Naive thymus-derived CD4-positive, alpha-beta T cell (primary cell): ENCODE results near the gene HSPA1B. TPM values are rescaled to one million over a fixed set of nuclear protein-coding genes. Genes with fewer than 3 reads are reported as not detected.
"Not testable (repeated sequence)": the region's sequence is repeated elsewhere in the genome, so short reads cannot be mapped to it uniquely, and the experiment has no call there.

Experiments
- ATAC-seq: fragments of 150-1000 bp; cut with Tn5 transposase; 2 replicates; pipeline ENCODE4 v1.10.0; 2021; ENCODE audit warnings: mild to moderate bottlenecking, moderate library complexity
- CTCF ChIA-PET: fragments of 350-600 bp; sonication (Branson Sonifier 250); formaldehyde crosslinking; loops from one replicate; lab custom pipeline; 2021; ENCODE audit warnings: antibody characterized with exemption; lab: Charles Lee
- POLR2A ChIA-PET: fragments of 350-600 bp; sonication (Branson Sonifier 250); formaldehyde crosslinking; loops from one replicate; lab custom pipeline; 2021; ENCODE audit warnings: antibody characterized with exemption, inconsistent platforms; lab: Charles Lee
- DNase-seq, 9 donors: peaks; one replicate each; pipeline versions ENCODE4 v3.0.0 to v3.0.0-alpha.2; 2020 to 2022; ENCODE audit warnings: mixed read lengths in 1 of 9
- H3K27ac ChIP-seq: one replicate; pipeline ENCODE4 v1.7.0; 2013; ENCODE audit warnings: mild to moderate bottlenecking, low read depth, low read length, moderate library complexity
- H3K27me3 ChIP-seq, 2 donors: one replicate each; pipeline ENCODE4 v1.7.0; 2013; ENCODE audit warnings: low read length in 2 of 2, mild to moderate bottlenecking in 2 of 2, moderate library complexity in 2 of 2; ENCODE audit not compliant: control insufficient read depth in 2 of 2, insufficient read depth in 2 of 2
- H3K36me3 ChIP-seq, 3 experiments: 1 replicate in 2 of 3; 2 replicates in 1 of 3; pipeline ENCODE4 v1.7.0; 2013; ENCODE audit warnings: low read length in 3 of 3, mild to moderate bottlenecking in 3 of 3, moderate library complexity in 1 of 3; ENCODE audit not compliant: insufficient read depth in 3 of 3, control insufficient read depth in 2 of 3
- H3K4me1 ChIP-seq, 2 donors: one replicate each; pipeline ENCODE4 v1.7.0; 2013; ENCODE audit warnings: low read length in 2 of 2, mild to moderate bottlenecking in 2 of 2, moderate library complexity in 1 of 2; ENCODE audit not compliant: control insufficient read depth in 2 of 2, insufficient read depth in 2 of 2
- H3K4me3 ChIP-seq: 2 replicates; pipeline ENCODE4 v1.7.0; 2013; ENCODE audit warnings: mild to moderate bottlenecking, low read length
- H3K9me3 ChIP-seq, 3 experiments: 1 replicate in 2 of 3; 2 replicates in 1 of 3; pipeline ENCODE4 v1.7.0; 2013; ENCODE audit warnings: low read length in 3 of 3; ENCODE audit not compliant: control insufficient read depth in 2 of 3
- H3K27ac Mint-ChIP-seq, 9 donors: one replicate each; pipeline ENCODE4 v1.8.0; 2020 to 2022; ENCODE audit warnings: mixed read lengths in 9 of 9, mild to moderate bottlenecking in 8 of 9, moderate library complexity in 5 of 9, inconsistent platforms in 2 of 9
- H3K27me3 Mint-ChIP-seq, 5 donors: one replicate each; pipeline ENCODE4 v1.8.0; 2021 to 2022; ENCODE audit warnings: mixed read lengths in 5 of 5, mild to moderate bottlenecking in 1 of 5
- H3K36me3 Mint-ChIP-seq, 5 donors: one replicate each; pipeline ENCODE4 v1.8.0; 2020 to 2022; ENCODE audit warnings: mixed read lengths in 5 of 5, mild to moderate bottlenecking in 3 of 5, inconsistent platforms in 1 of 5
- H3K4me1 Mint-ChIP-seq, 7 donors: one replicate each; pipeline ENCODE4 v1.8.0; 2020 to 2022; ENCODE audit warnings: mixed read lengths in 7 of 7, mild to moderate bottlenecking in 3 of 7, inconsistent platforms in 1 of 7
- H3K4me3 Mint-ChIP-seq, 10 donors: one replicate each; pipeline ENCODE4 v1.8.0; 2020 to 2022; ENCODE audit warnings: mild to moderate bottlenecking in 10 of 10, mixed read lengths in 10 of 10, moderate library complexity in 6 of 10, inconsistent platforms in 2 of 10
- H3K9me3 Mint-ChIP-seq, 11 donors: one replicate each; pipeline ENCODE4 v1.8.0; 2020 to 2022; ENCODE audit warnings: mixed read lengths in 11 of 11, mild to moderate bottlenecking in 4 of 11, inconsistent platforms in 1 of 11, moderate library complexity in 1 of 11
- intact Hi-C, 2 donors: fragments of 100-400 bp; cut with micrococcal nuclease; formaldehyde crosslinking; loops; one replicate each; pipeline ENCODE4 v1.15.1; 2023
- polyA plus RNA-seq, 2 donors: library from polyadenylated mRNA; unstranded; fragments of 300-500 nt; fragmentation: Illumina TruSeq; gene quantifications; one replicate each; pipeline ENCODE4 v1.2.3, GENCODE V29; 2021
- total RNA-seq, 6 experiments: library from RNA in 5 of 6; stranded (reverse) in 5 of 6; gene quantifications; 1 replicate in 5 of 6; 2 replicates in 1 of 6; pipeline ENCODE4 v1.2.3 and lab custom pipeline; 2021 to 2026

Gene HSPA1B
- total and polyA plus RNA-seq, 7 experiments from 2014 or later, result 2.8 to 68.9 (median 16.7) TPM

DNA sequence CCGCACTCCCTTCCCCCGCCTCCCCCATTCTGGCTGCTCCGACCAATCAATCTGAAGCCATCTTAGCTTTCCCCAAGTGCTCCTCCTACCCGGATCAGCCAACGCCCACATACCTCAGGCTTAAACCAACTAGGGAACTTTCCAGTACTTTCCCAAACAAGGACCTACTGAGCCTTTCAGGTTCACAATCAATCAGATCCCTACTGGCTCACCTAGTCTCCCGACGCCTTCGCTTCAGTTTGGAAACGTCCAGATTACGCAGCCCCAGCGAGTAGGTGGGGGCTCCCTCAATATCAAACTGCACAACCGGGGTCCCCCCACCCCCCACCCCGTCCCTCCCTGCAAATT is 12.9 kb upstream of the HSPA1B start:
- POLR2A ChIA-PET, result interaction anchor here (0.6 to 3.0 kb wide), 16 partner anchors 8 to 234 kb away, joined by 3 to 24 read pairs (median 6); partner anchors contain the start of genes ABHD16A, DDAH2, GPANK1 and HSPA1B
- Histone ChIP-seq H3K27me3 (no peaks in the 10 kb centered on the region), H3K4me1 (peaks cover 17 to 27% of the 10 kb centered on the region in 2 donors), H3K27ac (peak overlapping the region; percentile 78), H3K4me3 (peak overlapping the region; percentile 68), H3K9me3 (no peaks in the 10 kb centered on the region), H3K36me3 (peaks cover 0 to 22% (median 0%) of the 10 kb centered on the region in 3 experiments)
- peak overlapping the region; percentile 85 to 96 (median 94) for H3K4me3 Mint-ChIP-seq
- H3K27ac Mint-ChIP-seq, result peak overlapping the region; percentile 86 to 93 (median 90)
- peaks cover 4 to 20% (median 5%) of the 10 kb centered on the region in 5 donors for H3K36me3 Mint-ChIP-seq
- ATAC-seq (peak; percentile 71), DNase-seq (peak in 6 of 9 donors; percentile 41 to 75 (median 56))
- no peaks in the 10 kb centered on the region for H3K27me3 Mint-ChIP-seq
- no peaks in the 10 kb centered on the region for H3K9me3 Mint-ChIP-seq
- CTCF ChIA-PET, result interaction anchor here (1.0 to 1.6 kb wide), 4 partner anchors 13 to 133 kb away, joined by 3 to 5 read pairs (median 4); partner anchors contain the start of genes HSPA1B, LY6G5C and VARS1
- intact Hi-C loops, result loop anchor here (2.0 kb wide), 4 partner anchors 18 to 76 kb away; partner anchors contain the start of gene VARS1 (in 1 of the 2)
- peaks cover 7 to 43% (median 38%) of the 10 kb centered on the region in 7 donors for H3K4me1 Mint-ChIP-seq

DNA sequence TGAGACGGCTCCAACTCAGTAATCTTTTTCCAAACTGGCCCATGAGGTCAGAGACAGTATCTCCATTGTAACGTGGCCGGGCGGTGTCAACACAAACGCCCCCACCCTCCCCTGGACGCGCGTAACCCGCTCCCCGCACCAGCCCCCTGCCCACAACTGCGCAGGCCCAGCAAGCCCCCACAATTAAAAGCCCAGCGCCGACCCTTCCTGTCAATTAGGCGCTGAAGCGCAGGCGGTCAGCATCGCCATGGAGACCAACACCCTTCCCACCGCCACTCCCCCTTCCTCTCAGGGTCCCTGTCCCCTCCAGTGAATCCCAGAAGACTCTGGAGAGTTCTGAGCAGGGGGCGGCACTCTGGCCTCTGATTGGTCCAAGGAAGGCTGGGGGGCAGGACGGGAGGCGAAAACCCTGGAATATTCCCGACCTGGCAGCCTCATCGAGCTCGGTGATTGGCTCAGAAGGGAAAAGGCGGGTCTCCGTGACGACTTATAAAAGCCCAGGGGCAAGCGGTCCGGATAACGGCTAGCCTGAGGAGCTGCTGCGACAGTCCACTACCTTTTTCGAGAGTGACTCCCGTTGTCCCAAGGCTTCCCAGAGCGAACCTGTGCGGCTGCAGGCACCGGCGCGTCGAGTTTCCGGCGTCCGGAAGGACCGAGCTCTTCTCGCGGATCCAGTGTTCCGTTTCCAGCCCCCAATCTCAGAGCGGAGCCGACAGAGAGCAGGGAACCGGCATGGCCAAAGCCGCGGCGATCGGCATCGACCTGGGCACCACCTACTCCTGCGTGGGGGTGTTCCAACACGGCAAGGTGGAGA is 12.3 kb upstream of the HSPA1B start, which contains the start of the genes HSPA1A and HSPA1L:
TSS of gene HSPA1A (plus strand) at position 519 of the 814 bp plus-strand sequence. CDS start at position 733, 214 bp downstream.
TSS of gene HSPA1L (minus strand) at position 259 of the 814 bp plus-strand sequence. CDS start 3,311 bp downstream, outside the sequence.
- Histone ChIP-seq H3K9me3 (no peaks in the 10 kb centered on the region), H3K4me3 (peak within 1 kb of the TSS; percentile 68), H3K27me3 (no peaks in the 10 kb centered on the region), H3K4me1 (peaks cover 21 to 30% of the 10 kb centered on the region in 2 donors), H3K36me3 (peaks cover 0 to 19% (median 0%) of the 10 kb centered on the region in 3 experiments), H3K27ac (peak within 1 kb of the TSS; percentile 78)
- DNase-seq (peak in 6 of 9 donors; percentile 32 to 81 (median 42)), ATAC-seq (peak; percentile 43)
- Mint-ChIP-seq H3K9me3 (no peaks in the 10 kb centered on the region), H3K27me3 (no peaks in the 10 kb centered on the region), H3K27ac (peak within 1 kb of the TSS; percentile 86 to 93 (median 90)), H3K36me3 (peaks cover 4 to 18% (median 5%) of the 10 kb centered on the region in 5 donors), H3K4me3 (peak within 1 kb of the TSS; percentile 85 to 96 (median 94)), H3K4me1 (peaks cover 7 to 44% (median 39%) of the 10 kb centered on the region in 7 donors)
- POLR2A ChIA-PET, result interaction anchor here (0.5 to 3.0 kb wide), 18 partner anchors 9 to 273 kb away, joined by 3 to 24 read pairs (median 5); partner anchors contain the start of genes ABHD16A, DDAH2, GPANK1 and HSPA1B
- intact Hi-C loops, result loop anchor here (2.0 kb wide), 4 partner anchors 18 to 76 kb away; partner anchors contain the start of gene VARS1 (in 1 of the 2)
- CTCF ChIA-PET, result interaction anchor here (0.8 to 1.1 kb wide), 3 partner anchors 12 to 85 kb away, joined by 3 to 6 read pairs (median 4); partner anchors contain the start of gene HSPA1B

DNA sequence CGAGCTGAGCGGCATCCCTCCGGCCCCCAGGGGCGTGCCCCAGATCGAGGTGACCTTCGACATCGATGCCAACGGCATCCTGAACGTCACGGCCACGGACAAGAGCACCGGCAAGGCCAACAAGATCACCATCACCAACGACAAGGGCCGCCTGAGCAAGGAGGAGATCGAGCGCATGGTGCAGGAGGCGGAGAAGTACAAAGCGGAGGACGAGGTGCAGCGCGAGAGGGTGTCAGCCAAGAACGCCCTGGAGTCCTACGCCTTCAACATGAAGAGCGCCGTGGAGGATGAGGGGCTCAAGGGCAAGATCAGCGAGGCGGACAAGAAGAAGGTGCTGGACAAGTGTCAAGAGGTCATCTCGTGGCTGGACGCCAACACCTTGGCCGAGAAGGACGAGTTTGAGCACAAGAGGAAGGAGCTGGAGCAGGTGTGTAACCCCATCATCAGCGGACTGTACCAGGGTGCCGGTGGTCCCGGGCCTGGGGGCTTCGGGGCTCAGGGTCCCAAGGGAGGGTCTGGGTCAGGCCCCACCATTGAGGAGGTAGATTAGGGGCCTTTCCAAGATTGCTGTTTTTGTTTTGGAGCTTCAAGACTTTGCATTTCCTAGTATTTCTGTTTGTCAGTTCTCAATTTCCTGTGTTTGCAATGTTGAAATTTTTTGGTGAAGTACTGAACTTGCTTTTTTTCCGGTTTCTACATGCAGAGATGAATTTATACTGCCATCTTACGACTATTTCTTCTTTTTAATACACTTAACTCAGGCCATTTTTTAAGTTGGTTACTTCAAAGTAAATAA is 10.2 kb upstream of the HSPA1B start:
- peak; percentile 63 for ATAC-seq
- CTCF ChIA-PET, result interaction anchor here (0.7 to 1.5 kb wide), 9 partner anchors 11 to 143 kb away, joined by 3 to 9 read pairs (median 4); partner anchors contain the start of genes LSM2 and VARS1
- H3K9me3 ChIP-seq, H3K9me3 Mint-ChIP-seq, H3K27me3 ChIP-seq, H3K27me3 Mint-ChIP-seq, H3K36me3 ChIP-seq: not testable (repeated sequence)
- POLR2A ChIA-PET, result interaction anchor here (0.9 to 3.7 kb wide), 14 partner anchors 10 to 164 kb away, joined by 3 to 23 read pairs (median 6); partner anchors contain the start of genes ABHD16A, BAG6, C6orf47 and DDAH2
- H3K4me1 Mint-ChIP-seq, result peaks cover 11 to 57% (median 51%) of the 10 kb centered on the region in 7 donors
- peak overlapping the region; percentile 72 to 98 (median 88) for H3K4me3 Mint-ChIP-seq
- DNase-seq, result peak in 6 of 9 donors; percentile 57 to 72 (median 70)
- Histone ChIP-seq H3K4me3 (peak overlapping the region; percentile 59), H3K4me1 (peaks cover 28 to 37% of the 10 kb centered on the region in 2 donors), H3K27ac (peak overlapping the region; percentile 65)
- peaks cover 0 to 13% (median 0%) of the 10 kb centered on the region in 5 donors for H3K36me3 Mint-ChIP-seq
- intact Hi-C loops, result loop anchor here in 1 of 2 donors (2.0 kb wide), 3 partner anchors 13 to 89 kb away; partner anchors contain the start of gene DDAH2
- H3K27ac Mint-ChIP-seq, result peak overlapping the region; percentile 70 to 97 (median 91)

DNA sequence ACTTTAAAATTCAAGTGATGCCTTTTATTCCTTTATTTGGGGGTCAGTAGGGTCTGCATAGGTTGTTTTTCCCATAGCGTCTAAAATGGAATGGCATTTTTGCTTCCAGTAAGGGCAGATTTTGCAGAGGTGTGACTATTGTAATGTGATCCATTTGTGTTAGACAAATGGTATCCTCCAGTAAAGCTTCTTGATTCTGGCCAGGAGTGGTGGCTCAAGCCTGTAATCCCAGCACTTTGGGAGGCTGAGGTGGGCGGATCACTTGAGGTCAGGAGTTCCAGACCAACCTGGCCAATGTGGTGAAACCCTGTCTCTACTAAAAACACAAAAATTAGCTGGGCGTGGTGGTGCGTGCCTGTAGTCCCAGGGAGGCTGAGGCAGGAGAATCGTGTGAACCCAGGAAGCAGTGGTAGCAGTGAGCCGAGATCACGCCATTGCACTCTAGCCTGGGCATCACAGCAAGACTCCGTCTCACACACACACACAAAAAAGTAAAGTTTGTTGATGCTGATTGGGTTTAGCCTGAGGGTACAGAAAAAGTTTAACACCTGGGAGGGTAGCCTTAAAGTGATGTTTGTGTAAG is 9.5 kb upstream of the HSPA1B start:
- peaks cover 28 to 31% of the 10 kb centered on the region in 2 donors for H3K4me1 ChIP-seq
- DNase-seq, H3K9me3 Mint-ChIP-seq, H3K9me3 ChIP-seq, H3K27me3 Mint-ChIP-seq, H3K36me3 ChIP-seq, H3K27me3 ChIP-seq, ATAC-seq: not testable (repeated sequence)
- peak overlapping the region; percentile 59 for H3K4me3 ChIP-seq
- Mint-ChIP-seq H3K4me3 (peak overlapping the region; percentile 72 to 98 (median 88)), H3K27ac (peak overlapping the region; percentile 70 to 97 (median 91)), H3K4me1 (peaks cover 7 to 58% (median 51%) of the 10 kb centered on the region in 7 donors), H3K36me3 (peaks cover 0 to 13% (median 0%) of the 10 kb centered on the region in 5 donors)
- H3K27ac ChIP-seq, result peak overlapping the region; percentile 65
- ChIA-PET CTCF (interaction anchor here (0.6 to 1.5 kb wide), 11 partner anchors 11 to 144 kb away, joined by 3 to 9 read pairs (median 4); partner anchors contain the start of genes LSM2 and VARS1), POLR2A (interaction anchor here (0.9 to 3.7 kb wide), 14 partner anchors 9 to 165 kb away, joined by 3 to 23 read pairs (median 6); partner anchors contain the start of genes ABHD16A, BAG6, C6orf47 and DDAH2)
- intact Hi-C loops, result loop anchor here in 1 of 2 donors (2.0 kb wide), 3 partner anchors 13 to 89 kb away; partner anchors contain the start of gene DDAH2

DNA sequence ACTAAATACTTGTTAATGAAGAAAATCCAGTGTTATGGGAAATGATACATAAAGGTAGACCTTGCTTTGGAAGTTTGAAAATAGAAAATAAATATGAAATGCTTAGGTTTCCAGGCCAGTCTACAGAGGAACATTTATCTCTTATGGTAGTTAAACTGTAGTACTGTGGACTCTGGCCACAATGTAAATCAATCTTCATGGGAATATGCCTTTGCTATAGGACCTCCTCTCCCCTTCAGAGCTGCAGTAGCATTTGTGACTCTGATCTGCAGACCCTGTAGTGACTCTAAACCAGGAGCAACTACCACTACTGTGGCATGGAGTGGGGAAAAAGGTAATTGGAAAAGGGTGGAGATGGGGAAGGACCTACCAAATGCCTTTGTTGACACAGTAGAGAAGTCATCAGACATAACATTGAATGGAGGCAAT is 7.7 kb upstream of the HSPA1B start:
- ATAC-seq (no peak), DNase-seq (no peak)
- H3K9me3 ChIP-seq, result no peaks in the 10 kb centered on the region
- H3K4me3 ChIP-seq, result no peak overlapping the region
- H3K9me3 Mint-ChIP-seq, result no peaks in the 10 kb centered on the region
- H3K4me1 ChIP-seq, result peaks cover 21% of the 10 kb centered on the region in 2 donors
- peaks cover 5 to 52% (median 47%) of the 10 kb centered on the region in 7 donors for H3K4me1 Mint-ChIP-seq
- no peak overlapping the region for H3K27ac ChIP-seq
- peaks cover 0 to 4% (median 0%) of the 10 kb centered on the region in 3 experiments for H3K36me3 ChIP-seq
- H3K27me3 ChIP-seq, result no peaks in the 10 kb centered on the region
- no peaks in the 10 kb centered on the region for H3K27me3 Mint-ChIP-seq
- H3K4me3 Mint-ChIP-seq, result peak overlapping the region in 8 of 10 donors; percentile 47 to 77 (median 60)
- ChIA-PET CTCF (interaction anchor here (0.5 kb wide), 1 partner anchor 270 kb away, joined by 3 read pairs; no protein-coding TSS in a partner anchor), POLR2A (interaction anchor here (0.8 to 3.7 kb wide), 7 partner anchors 10 to 261 kb away, joined by 3 to 23 read pairs (median 4); partner anchors contain the start of genes DDAH2, LSM2 and VARS1)
- H3K27ac Mint-ChIP-seq, result peak overlapping the region in 8 of 9 donors; percentile 32 to 85 (median 64)
- peaks cover 0 to 13% (median 0%) of the 10 kb centered on the region in 5 donors for H3K36me3 Mint-ChIP-seq
- intact Hi-C loops, result loop anchor here in 1 of 2 donors (10.0 kb wide), 1 partner anchor 375 kb away; the partner anchor contains the start of genes GPSM3 and PBX2
